DND-41 (cell line): ENCODE measurements around the gene SLC6A19.

Experiments
- ATAC-seq: fragments of 200-7000 bp; cut with Tn5 transposase; 3 replicates; pipeline ENCODE4 v1.9.1; 2021; ENCODE audit warnings: low read depth; ENCODE audit not compliant: insufficient read depth
- DNase-seq: peaks from one replicate; pipeline ENCODE4 v3.0.0-alpha.2; 2020
- H2AFZ ChIP-seq: 2 replicates; pipeline ENCODE4 v1.6.0; 2012; ENCODE audit warnings: low read depth, low read length
- H3K27ac ChIP-seq: 2 replicates; pipeline ENCODE4 v1.5.1; 2012; ENCODE audit warnings: low read length, inconsistent platforms
- H3K27me3 ChIP-seq: fragments of 200-600 bp; sonication (generic); 2 replicates; pipeline ENCODE4 v1.6.0; 2012; ENCODE audit warnings: low read length, mild to moderate bottlenecking, inconsistent platforms; ENCODE audit not compliant: insufficient read depth, poor library complexity
- H3K36me3 ChIP-seq: 2 replicates; pipeline ENCODE4 v1.5.1; 2012; ENCODE audit warnings: low read length, inconsistent platforms; ENCODE audit not compliant: insufficient read depth
- H3K4me1 ChIP-seq: 2 replicates; pipeline ENCODE4 v1.5.1; 2012; ENCODE audit warnings: mild to moderate bottlenecking, low read length; ENCODE audit not compliant: insufficient read depth
- H3K4me2 ChIP-seq: 2 replicates; pipeline ENCODE4 v1.6.0; 2012; ENCODE audit warnings: mild to moderate bottlenecking, moderate library complexity, low read length, inconsistent platforms; ENCODE audit not compliant: insufficient read depth
- H3K4me3 ChIP-seq, 2 experiments: fragments of 200-600 bp in 1 of 2; shearing (Covaris generic) in 1 of 2; 2 replicates each; pipeline ENCODE4 v1.5.1; 2012 to 2016; ENCODE audit warnings: inconsistent platforms in 2 of 2, low read length in 2 of 2, mild to moderate bottlenecking in 2 of 2, low read depth in 1 of 2, moderate library complexity in 1 of 2
- H3K79me2 ChIP-seq: 2 replicates; pipeline ENCODE4 v1.6.0; 2012; ENCODE audit warnings: low read length, inconsistent platforms; ENCODE audit not compliant: insufficient read depth
- H3K9ac ChIP-seq: 2 replicates; pipeline ENCODE4 v1.6.0; 2012; ENCODE audit warnings: low read depth, mild to moderate bottlenecking, inconsistent platforms, low read length, moderate library complexity
- H3K9me3 ChIP-seq: 2 replicates; pipeline ENCODE4 v1.5.1; 2012; ENCODE audit warnings: low read length, moderate library complexity, mild to moderate bottlenecking, inconsistent platforms; ENCODE audit not compliant: insufficient read depth, severe bottlenecking
- H4K20me1 ChIP-seq: 2 replicates; pipeline ENCODE4 v1.6.0; 2012; ENCODE audit warnings: low read length; ENCODE audit not compliant: insufficient read depth
- CTCF ChIP-seq: IDR thresholded peaks from 2 replicates; pipeline ENCODE4 v1.5.1; 2012; ENCODE audit warnings: borderline replicate concordance, low read length, moderate library complexity, mild to moderate bottlenecking; ENCODE audit not compliant: poor library complexity, severe bottlenecking; ENCODE audit errors: extremely low read depth
- EZH2 ChIP-seq: IDR thresholded peaks from 3 replicates; pipeline ENCODE4 v1.6.1; 2012; ENCODE audit warnings: borderline replicate concordance, low read depth, mild to moderate bottlenecking, moderate library complexity, low read length, inconsistent platforms; ENCODE audit not compliant: severe bottlenecking

Gene SLC6A19

GRCh38 chr5:1252681-1253080 is 51.3 kb downstream of the SLC6A19 start:
- TF ChIP-seq EZH2, result no peak
- H4K20me1 ChIP-seq, result peaks cover 5% of the 10 kb centered on the region; the same call in 1 of the 2 replicates
- ATAC-seq, result no peak

GRCh38 chr5:1253456-1254105 is 52.2 kb downstream of the SLC6A19 start:
- H3K4me2 ChIP-seq, result no peak overlapping the region
- no peak for ATAC-seq
- no peak for TF ChIP-seq CTCF
- no peak for TF ChIP-seq EZH2
- H3K27ac ChIP-seq, result peak overlapping the region; percentile 71; the same call in 1 of the 2 replicates
- no peak for DNase-seq
- H3K4me3 ChIP-seq, result no peak overlapping the region
- H3K79me2 ChIP-seq, result no peaks in the 10 kb centered on the region
- peaks cover 20% of the 10 kb centered on the region for H3K4me1 ChIP-seq
- H4K20me1 ChIP-seq, result peaks cover 3% of the 10 kb centered on the region; the same call in 1 of the 2 replicates
- no peak overlapping the region for H3K9ac ChIP-seq
- H2AFZ ChIP-seq, result no peak overlapping the region
- H3K9me3 ChIP-seq, result no peaks in the 10 kb centered on the region
- no peaks in the 10 kb centered on the region for H3K36me3 ChIP-seq
- H3K27me3 ChIP-seq, result no peaks in the 10 kb centered on the region

More at GRCh38 chr5:1252681-1253080, 51.3 kb downstream of the SLC6A19 start:
- no peaks in the 10 kb centered on the region for H3K27me3 ChIP-seq
- no peak overlapping the region for H2AFZ ChIP-seq
- no peak for DNase-seq
- no peaks in the 10 kb centered on the region for H3K79me2 ChIP-seq
- H3K27ac ChIP-seq, result no peak overlapping the region
- H3K9ac ChIP-seq, result no peak overlapping the region
- no peak overlapping the region for H3K4me2 ChIP-seq
- H3K4me1 ChIP-seq, result peaks cover 20% of the 10 kb centered on the region
- H3K36me3 ChIP-seq, result no peaks in the 10 kb centered on the region
- H3K4me3 ChIP-seq, result no peak overlapping the region
- no peaks in the 10 kb centered on the region for H3K9me3 ChIP-seq

- ATAC-seq (no peak), DNase-seq (no peak)
- no peak overlapping the region for H3K4me3 ChIP-seq
- no peak overlapping the region for H3K4me2 ChIP-seq
- no peaks in the 10 kb centered on the region for H3K27me3 ChIP-seq
- H3K36me3 ChIP-seq, result no peaks in the 10 kb centered on the region
- no peaks in the 10 kb centered on the region for H3K9me3 ChIP-seq
- H3K79me2 ChIP-seq, result no peaks in the 10 kb centered on the region
- H4K20me1 ChIP-seq, result no peaks in the 10 kb centered on the region
- no peak overlapping the region for H3K9ac ChIP-seq
- H2AFZ ChIP-seq, result no peak overlapping the region
- no peak for TF ChIP-seq CTCF
- no peak for TF ChIP-seq EZH2
- peaks cover 20% of the 10 kb centered on the region for H3K4me1 ChIP-seq
- peak overlapping the region; percentile 71 for H3K27ac ChIP-seq
These were observed 52.8 kb downstream of the SLC6A19 start for GRCh38 chr5:1254196-1254595.

- Histone ChIP-seq H3K4me1 (peaks cover 20% of the 10 kb centered on the region), H3K36me3 (no peaks in the 10 kb centered on the region), H2AFZ (no peak overlapping the region), H3K9me3 (no peaks in the 10 kb centered on the region), H4K20me1 (no peaks in the 10 kb centered on the region), H3K9ac (no peak overlapping the region), H3K27ac (peak overlapping the region; percentile 71), H3K4me2 (peak overlapping the region; percentile 13; the same call in 1 of the 2 replicates), H3K4me3 (no peak overlapping the region), H3K27me3 (no peaks in the 10 kb centered on the region), H3K79me2 (no peaks in the 10 kb centered on the region)
- TF ChIP-seq CTCF (peak; percentile 24), EZH2 (no peak)
- peak; percentile 95 for ATAC-seq
- DNase-seq, result peak; percentile 77
These were observed 53.7 kb downstream of the SLC6A19 start for GRCh38 chr5:1255081-1255561.
